HEK293 (cell line): ENCODE results near the gene GRIA1.

Source experiments
- CTCF ChIP-seq: fragments of 450-650 bp; formaldehyde crosslinking; IDR thresholded peaks from 2 replicates; pipeline ENCODE4 v1.5.1; 2016; ENCODE audit warnings: missing biosample characterization, missing genetic modification characterization
- KLF1 ChIP-seq: fragments of 450-650 bp; formaldehyde crosslinking; IDR thresholded peaks from 2 replicates; pipeline ENCODE4 v1.5.1; 2016; ENCODE audit warnings: missing biosample characterization, missing genetic modification characterization
- REST ChIP-seq: fragments of 450-650 bp; formaldehyde crosslinking; IDR thresholded peaks from 2 replicates; pipeline ENCODE4 v1.5.1; 2016; ENCODE audit warnings: missing biosample characterization, missing genetic modification characterization
- ZBTB11 ChIP-seq: fragments of 450-650 bp; formaldehyde crosslinking; conservative IDR thresholded peaks from 2 replicates; pipeline ENCODE4 v1.5.1; 2016; ENCODE audit warnings: low read depth, missing biosample characterization, missing genetic modification characterization
- ZBTB7A ChIP-seq: fragments of 450-650 bp; formaldehyde crosslinking; IDR thresholded peaks from 2 replicates; pipeline ENCODE4 v1.5.1; 2016; ENCODE audit warnings: low read depth, missing biosample characterization, missing genetic modification characterization
- ZFP37 ChIP-seq: fragments of 450-650 bp; formaldehyde crosslinking; IDR thresholded peaks from 2 replicates; pipeline ENCODE4 v1.5.1; 2016; ENCODE audit warnings: missing biosample characterization, missing genetic modification characterization
- ZNF2 ChIP-seq: fragments of 450-650 bp; formaldehyde crosslinking; IDR thresholded peaks from 2 replicates; pipeline ENCODE4 v1.5.1; 2016; ENCODE audit warnings: missing biosample characterization, missing genetic modification characterization
- ZNF274 ChIP-seq, 2 experiments: fragments of 200-500 bp in 1 of 2; fragments of 450-650 bp in 1 of 2; sonication (Bioruptor generic) in 1 of 2; formaldehyde crosslinking in 1 of 2; IDR thresholded peaks; 2 replicates each; pipeline versions ENCODE4 v1.5.1 to v1.6.1; 2014 to 2016; ENCODE audit warnings: borderline replicate concordance in 1 of 2, inconsistent platforms in 1 of 2, low read length in 1 of 2, missing biosample characterization in 1 of 2, missing genetic modification characterization in 1 of 2
- ZNF544 ChIP-seq: fragments of 450-650 bp; formaldehyde crosslinking; IDR thresholded peaks from 2 replicates; pipeline ENCODE4 v1.5.0; 2017; ENCODE audit warnings: missing biosample characterization, missing genetic modification characterization
- ZNF555 ChIP-seq: fragments of 450-650 bp; formaldehyde crosslinking; conservative IDR thresholded peaks from 2 replicates; pipeline ENCODE4 v1.5.1; 2017; ENCODE audit warnings: missing biosample characterization, mild to moderate bottlenecking, missing genetic modification characterization, inconsistent platforms
- ZNF707 ChIP-seq: fragments of 450-650 bp; formaldehyde crosslinking; IDR thresholded peaks from 2 replicates; pipeline ENCODE4 v1.5.1; 2016; ENCODE audit warnings: missing biosample characterization, missing genetic modification characterization
- ZNF747 ChIP-seq: fragments of 450-650 bp; formaldehyde crosslinking; IDR thresholded peaks from 2 replicates; pipeline ENCODE4 v1.5.1; 2016; ENCODE audit warnings: missing biosample characterization, missing genetic modification characterization

- no peak for TF ChIP-seq ZNF555 (tag by site-specific recombination)
- TF ChIP-seq ZNF274 (IDR thresholded peaks at IDR 0.05; ENCODE audit: low read length), result no peak
- TF ChIP-seq ZNF274 (tag by site-specific recombination; IDR thresholded peaks at IDR 0.05; ENCODE audit: borderline replicate concordance), result no peak
- TF ChIP-seq CTCF (tag by site-specific recombination), result no peak
- TF ChIP-seq ZBTB11 (tag by site-specific recombination), result no peak
- TF ChIP-seq ZNF544 (tag by site-specific recombination), result no peak
- TF ChIP-seq KLF1, result no peak
- no peak for TF ChIP-seq ZNF707 (tag by site-specific recombination)
- no peak for TF ChIP-seq ZNF2 (tag by site-specific recombination)
- TF ChIP-seq REST (tag by site-specific recombination), result no peak
- TF ChIP-seq ZFP37 (tag by site-specific recombination), result no peak
- no peak for TF ChIP-seq ZBTB7A (tag by site-specific recombination)
- no peak for TF ChIP-seq ZNF747
These were observed 40.1 kb downstream of the GRIA1 start for GRCh38 chr5:153530357-153531143.
